Endothelial cell of umbilical vein (primary cell): ENCODE results near the gene GPX8. TPM values are rescaled to one million over a fixed set of nuclear protein-coding genes. Genes with fewer than 3 reads are reported as not detected.

Experiments
- BruUV-seq: library from RNA; stranded (reverse); fragments of 400-500 nt; replicated peaks from 2 replicates; lab custom pipeline; 2021; lab: Mats Ljungman, UMichigan
- CTCF ChIA-PET: fragments of 300-600, 350-600 bp; sonication (Branson Sonifier 250); formaldehyde crosslinking; loops from one replicate; lab custom pipeline; 2021; ENCODE audit warnings: antibody characterized with exemption, inconsistent platforms; lab: Charles Lee
- POLR2A ChIA-PET: fragments of 300-600, 350-600 bp; sonication (Branson Sonifier 250); formaldehyde crosslinking; loops from one replicate; lab custom pipeline; 2021; ENCODE audit warnings: antibody characterized with exemption, inconsistent platforms; lab: Charles Lee
- DNase-seq: peaks from one replicate; pipeline ENCODE4 v3.0.0-alpha.2; 2011; ENCODE audit warnings: low read depth, low spot score
- FAIRE-seq: peaks from 2 replicates; lab custom pipeline; 2011; peaks lifted over from hg19 to GRCh38; lab: Jason Lieb, UNC
- H2AFZ ChIP-seq: 2 replicates; pipeline ENCODE4 v1.6.0; 2012; ENCODE audit warnings: low read depth, low read length, control low read depth, inconsistent platforms
- H3K27ac ChIP-seq: 2 replicates; pipeline ENCODE4 v1.5.1; 2011; ENCODE audit warnings: low read depth, mild to moderate bottlenecking, control low read depth, low read length, moderate library complexity; ENCODE audit not compliant: insufficient read depth
- H3K27me3 ChIP-seq, 2 experiments: 2 replicates each; pipeline versions ENCODE4 v1.6.0 to v1.6.1; 2011; ENCODE audit warnings: low read length in 2 of 2, mixed read lengths in 1 of 2; ENCODE audit not compliant: control insufficient read depth in 2 of 2, insufficient read depth in 2 of 2
- H3K36me3 ChIP-seq, 2 experiments: 2 replicates in 1 of 2; 3 replicates in 1 of 2; pipeline ENCODE4 v1.5.1; 2011; ENCODE audit warnings: low read length in 2 of 2, mild to moderate bottlenecking in 1 of 2, moderate library complexity in 1 of 2; ENCODE audit not compliant: control insufficient read depth in 2 of 2, insufficient read depth in 2 of 2; ENCODE audit errors: extremely low read depth in 1 of 2
- H3K4me1 ChIP-seq: 3 replicates; pipeline ENCODE4 v1.5.1; 2011; ENCODE audit warnings: mild to moderate bottlenecking, low read length; ENCODE audit not compliant: control insufficient read depth, insufficient read depth; ENCODE audit errors: extremely low read depth
- H3K4me2 ChIP-seq: 2 replicates; pipeline ENCODE4 v1.6.1; 2011; ENCODE audit warnings: low read length, control low read depth, mixed read lengths; ENCODE audit not compliant: insufficient read depth
- H3K4me3 ChIP-seq, 3 experiments: fragments of 200-600 bp in 1 of 3; sonication (generic), shearing (Covaris generic) in 1 of 3; replicated peaks in 1 of 3; 2 replicates each; pipeline ENCODE4 v1.5.1; 2011 to 2016; ENCODE audit warnings: control low read depth in 3 of 3, low read length in 3 of 3, mild to moderate bottlenecking in 2 of 3, inconsistent platforms in 1 of 3, low read depth in 1 of 3, moderate library complexity in 1 of 3; ENCODE audit not compliant: insufficient read depth in 1 of 3
- H3K79me2 ChIP-seq: 2 replicates; pipeline ENCODE4 v1.6.0; 2012; ENCODE audit warnings: low read length, inconsistent platforms; ENCODE audit not compliant: control insufficient read depth, insufficient read depth
- H3K9ac ChIP-seq: replicated peaks from 2 replicates; pipeline ENCODE3; 2011; ENCODE audit warnings: low read length, control low read depth; ENCODE audit not compliant: insufficient read depth; ENCODE audit errors: extremely low read depth
- H3K9me1 ChIP-seq: replicated peaks from 3 replicates; pipeline ENCODE4 v1.6.0; 2011; ENCODE audit warnings: mild to moderate bottlenecking, low read length; ENCODE audit not compliant: control insufficient read depth, insufficient read depth; ENCODE audit errors: extremely low read depth
- H3K9me3 ChIP-seq: replicated peaks from 2 replicates; pipeline ENCODE4 v1.5.1; 2012; ENCODE audit warnings: low read length, inconsistent platforms; ENCODE audit not compliant: control insufficient read depth, insufficient read depth
- H4K20me1 ChIP-seq: replicated peaks from 2 replicates; pipeline ENCODE3; 2011; ENCODE audit warnings: mild to moderate bottlenecking, low read length; ENCODE audit not compliant: control insufficient read depth, insufficient read depth; ENCODE audit errors: extremely low read depth
- EZH2 ChIP-seq: IDR thresholded peaks from 2 replicates; pipeline ENCODE4 v1.6.1; 2012; ENCODE audit warnings: borderline replicate concordance, low read depth, mild to moderate bottlenecking, moderate library complexity, low read length, inconsistent platforms; ENCODE audit not compliant: severe bottlenecking
- FOS ChIP-seq: IDR thresholded peaks from 2 replicates; pipeline ENCODE4 v1.6.1; 2011; ENCODE audit warnings: mild to moderate bottlenecking, low read length, moderate library complexity, borderline replicate concordance; ENCODE audit not compliant: insufficient read depth
- GATA2 ChIP-seq: IDR thresholded peaks from 2 replicates; pipeline ENCODE4 v1.7.0; 2011; ENCODE audit warnings: low read depth, mild to moderate bottlenecking, moderate library complexity, mixed read lengths, low read length; ENCODE audit not compliant: insufficient read length, insufficient read depth
- POLR2AphosphoS5 ChIP-seq: IDR thresholded peaks from 2 replicates; pipeline ENCODE4 v1.6.1; 2012; ENCODE audit warnings: low read depth, mild to moderate bottlenecking, control low read depth, low read length, moderate library complexity; ENCODE audit not compliant: insufficient read depth
- dilution Hi-C: fragments of 300-500 bp; cut with MboI; formaldehyde crosslinking; loops from one replicate; pipeline ENCODE4 v1.15.0; 2019; ENCODE audit warnings: low sequenced_read_pairs; ENCODE audit not compliant: extremely low pct_ligation_motif_present
- intact Hi-C: fragments of 100-400 bp; cut with micrococcal nuclease; formaldehyde crosslinking; loops from one replicate; pipeline ENCODE4 v1.10.0; 2022
- polyA plus RNA-seq, 4 experiments: library from polyadenylated mRNA; depleted of rRNA in 3 of 4; stranded (reverse) in 3 of 4; unstranded in 1 of 4; fragments of >200 nt; gene quantifications; 2 replicates each; pipeline versions ENCODE4 v1.2.1 to v1.2.3, GENCODE V29; 2011 to 2012; ENCODE audit warnings: missing spikeins in 1 of 4
- total RNA-seq: library from RNA; stranded (reverse); gene quantifications from 2 replicates; pipeline ENCODE4 v1.2.3, GENCODE V29; 2021

The GPX8 gene
- total and polyA plus RNA-seq, 2 donors (not counting 3 experiments of a cell fraction or from before 2014, with no cell fraction given) = 60.1 to 147 TPM

DNA sequence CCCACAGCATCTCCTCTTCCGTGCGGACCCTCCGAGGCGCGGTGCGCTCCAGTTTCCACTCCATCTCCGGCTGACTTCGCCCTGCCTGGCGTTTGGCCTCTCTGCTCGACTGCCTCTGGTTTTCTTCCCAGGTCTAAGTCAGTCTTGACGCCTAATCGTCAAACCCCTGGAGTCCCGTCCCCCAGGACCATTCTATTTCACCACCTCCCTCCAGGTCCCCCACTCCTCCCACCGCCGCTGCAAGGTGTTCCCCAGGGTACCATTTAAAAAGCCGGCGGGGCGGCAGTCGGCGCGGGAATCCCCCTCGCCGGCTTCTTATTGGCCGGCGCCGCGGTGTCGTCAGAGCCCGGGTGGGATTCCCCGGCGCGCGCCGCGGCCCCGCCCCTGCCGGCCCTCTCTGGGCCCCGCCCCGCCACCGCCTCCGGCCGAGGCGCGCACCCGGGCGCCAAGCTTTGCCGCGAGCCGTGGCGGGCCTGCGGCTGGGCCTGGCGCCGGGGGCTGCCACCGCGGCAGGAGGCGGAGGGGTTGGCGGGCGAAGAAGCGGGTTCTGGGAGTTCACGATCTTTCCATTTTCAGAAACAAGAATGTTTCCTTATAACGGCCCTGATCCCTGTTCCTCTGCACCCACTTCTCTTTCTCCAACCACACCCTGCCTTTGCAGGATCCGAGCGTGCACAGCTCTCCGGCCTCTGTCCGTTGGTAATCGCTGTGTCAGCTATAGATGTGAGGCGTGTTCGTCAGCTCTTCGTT lies 13.1 kb downstream of the GPX8 start, which contains the start of gene CDC20B:
CDC20B (minus strand) TSS at position 241 of the 750 bp plus-strand sequence; CDS start at position 64, 177 bp downstream.
- intact Hi-C loops (loop anchor here (1.0 to 5.0 kb wide), 5 partner anchors 60 to 749 kb away; partner anchors contain the start of genes CCNO, DHX29 and MTREX), dilution Hi-C loops (no loop called here)
- Histone ChIP-seq H4K20me1 (no peaks in the 10 kb centered on the region), H3K4me3 (peak within 1 kb of the TSS; percentile 14 to 64 (median 46)), H2AFZ (peak within 1 kb of the TSS; percentile 75), H3K27me3 (peaks cover 37 to 46% of the 10 kb centered on the region in 2 experiments), H3K36me3 (no peaks in the 10 kb centered on the region), H3K79me2 (no peaks in the 10 kb centered on the region), H3K9ac (no peak within 1 kb of the TSS), H3K9me1 (no peaks in the 10 kb centered on the region), H3K4me1 (peaks cover 21% of the 10 kb centered on the region), H3K9me3 (no peaks in the 10 kb centered on the region), H3K27ac (no peak within 1 kb of the TSS), H3K4me2 (peak within 1 kb of the TSS; percentile 87)
- TF ChIP-seq POLR2AphosphoS5 = peak; percentile 12
- TF ChIP-seq FOS = no peak
- CTCF ChIA-PET = interaction anchor here (0.6 to 1.8 kb wide), 20 partner anchors 9 to 765 kb away, joined by 3 to 12 read pairs (median 3); partner anchors contain the start of genes CCNO, DHX29 and GPX8
- POLR2A ChIA-PET = no interaction called here
- no peak for FAIRE-seq
- peak; percentile 74 for DNase-seq
- BruUV-seq = no TSS peak

DNA sequence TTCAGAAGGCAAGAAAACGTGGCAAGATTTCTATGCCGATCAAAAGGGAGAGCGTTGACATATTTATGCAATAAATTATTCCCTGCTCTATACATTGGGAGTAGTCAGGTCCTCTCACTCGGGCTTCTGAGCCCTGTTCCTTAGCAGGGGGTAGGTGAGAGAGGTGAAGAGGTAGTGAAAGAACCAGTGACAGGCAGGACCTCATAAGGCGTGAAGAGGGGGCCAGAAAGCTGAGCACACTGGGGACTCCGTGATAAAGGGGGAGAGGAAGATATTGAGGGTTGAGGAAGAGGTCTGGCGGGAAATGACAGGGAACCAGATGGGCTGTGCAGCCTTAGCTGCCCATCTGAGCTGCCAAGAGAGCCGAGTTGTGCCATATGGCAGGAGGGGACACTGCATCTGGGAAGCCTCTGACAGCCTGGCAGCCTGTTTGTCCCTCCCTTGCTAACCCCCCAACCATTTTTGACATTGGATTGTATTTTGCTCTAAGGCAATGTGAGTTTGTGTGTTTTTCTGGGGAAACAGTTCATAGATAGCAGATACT lies 13.8 kb downstream of the GPX8 start:
- no peaks in the 10 kb centered on the region for H3K36me3 ChIP-seq
- peak overlapping the region; percentile 75 for H2AFZ ChIP-seq
- POLR2A ChIA-PET = no interaction called here
- H3K4me2 ChIP-seq = peak overlapping the region; percentile 87
- H3K79me2 ChIP-seq = no peaks in the 10 kb centered on the region
- dilution Hi-C loops = no loop called here
- no peak for TF ChIP-seq GATA2
- TF ChIP-seq EZH2 = peak; percentile 43
- CTCF ChIA-PET = interaction anchor here (0.6 to 1.6 kb wide), 8 partner anchors 14 to 518 kb away, joined by 3 to 10 read pairs (median 3); partner anchors contain the start of genes CCNO, DHX29 and GPX8
- peaks cover 21% of the 10 kb centered on the region for H3K4me1 ChIP-seq
- peaks cover 40 to 52% of the 10 kb centered on the region in 2 experiments for H3K27me3 ChIP-seq
- no peaks in the 10 kb centered on the region for H3K9me1 ChIP-seq
- peak overlapping the region; percentile 14 to 64 (median 45) for H3K4me3 ChIP-seq
- DNase-seq (no peak), FAIRE-seq (no peak)
- no peak overlapping the region for H3K27ac ChIP-seq
- intact Hi-C loops = loop anchor here (1.0 to 5.0 kb wide), 5 partner anchors 59 to 749 kb away; partner anchors contain the start of genes CCNO, DHX29 and MTREX
- no peaks in the 10 kb centered on the region for H4K20me1 ChIP-seq
- BruUV-seq = no TSS peak
- H3K9ac ChIP-seq = no peak overlapping the region
- no peaks in the 10 kb centered on the region for H3K9me3 ChIP-seq
